Body of pancreas (tissue), 4 donors: ENCODE measurements around the gene CEBPA. TPM values are rescaled to one million over a fixed set of nuclear protein-coding genes. Genes with fewer than 3 reads are reported as not detected.

Source experiments
- ATAC-seq: fragments of 150-250 bp; one replicate; pipeline ENCODE4 v1.9.1; 2016
- DNase-seq, 4 donors: peaks; one replicate each; pipeline ENCODE4 v3.0.0-alpha.2; 2019
- H3K27ac ChIP-seq, 4 donors: fragments of 200-600 bp; sonication (generic); 1 replicate in 3 of 4; 2 replicates in 1 of 4; pipeline versions ENCODE4 v1.5.1 to v1.6.1; 2016 to 2019; ENCODE audit warnings: mild to moderate bottlenecking in 1 of 4, mixed read lengths in 1 of 4, moderate library complexity in 1 of 4
- H3K27me3 ChIP-seq, 2 donors: fragments of 200-600 bp; sonication (generic); one replicate each; pipeline ENCODE4 v1.6.0; 2016; ENCODE audit warnings: mild to moderate bottlenecking in 1 of 2
- H3K36me3 ChIP-seq, 2 donors: fragments of 200-600 bp; sonication (generic); replicated peaks in 1 of 2; 2 replicates each; pipeline ENCODE4 v1.5.1; 2016; ENCODE audit warnings: low read depth in 2 of 2; ENCODE audit not compliant: insufficient read depth in 1 of 2
- H3K4me1 ChIP-seq: fragments of 200-600 bp; sonication (generic); one replicate; pipeline ENCODE4 v1.6.0; 2016
- H3K4me3 ChIP-seq, 2 donors: fragments of 200-600 bp; sonication (generic); 1 replicate in 1 of 2; 2 replicates in 1 of 2; pipeline ENCODE4 v1.5.1; 2016 to 2019
- H3K9me3 ChIP-seq, 3 donors: fragments of 200-600 bp; sonication (generic); 1 replicate in 2 of 3; 2 replicates in 1 of 3; pipeline ENCODE4 v1.5.1; 2016
- CTCF ChIP-seq, 7 experiments: fragments of 450-650 bp in 4 of 7; fragments of 200-600 bp in 3 of 7; sonication (generic) in 3 of 7; IDR thresholded peaks; one replicate each; pipeline ENCODE4 v1.5.1; 2016 to 2019; ENCODE audit warnings: antibody characterized with exemption in 7 of 7
- POLR2A ChIP-seq, 3 donors: fragments of 450-650 bp; IDR thresholded peaks; one replicate each; pipeline ENCODE4 v1.6.1; 2016; ENCODE audit warnings: antibody characterized with exemption in 3 of 3, mild to moderate bottlenecking in 2 of 3
- WGBS, 2 donors: methylation state at CpG; one replicate each; pipeline ENCODE4 v1.1.5; 2017; 5-methylcytosine and 5-hydroxymethylcytosine counted together
- intact Hi-C: fragments of 100-400 bp; cut with DNase I; formaldehyde crosslinking; loops from one replicate; pipeline ENCODE4 v1.15.1; 2023
- total RNA-seq, 2 donors: library from RNA; depleted of rRNA; stranded (reverse); fragments of >200 nt; gene quantifications; one replicate each; pipeline ENCODE4 v1.1.0, GENCODE V29; 2016

CEBPA gene
- total RNA-seq, 2 donors from 2014 or later = 12.5 to 73.2 TPM

GRCh38 chr19:33257828-33258227 lies 44.5 kb downstream of the CEBPA start:
- Histone ChIP-seq H3K9me3 (no peaks in the 10 kb centered on the region), H3K27ac (no peak overlapping the region), H3K36me3 (no peaks in the 10 kb centered on the region), H3K4me3 (no peak overlapping the region), H3K27me3 (no peaks in the 10 kb centered on the region), H3K4me1 (no peaks in the 10 kb centered on the region)
- intact Hi-C loops = no loop called here
- DNase-seq (no peak), ATAC-seq (no peak)
- no peak for TF ChIP-seq CTCF (IDR thresholded peaks at IDR 0.05)
- TF ChIP-seq POLR2A (IDR thresholded peaks at IDR 0.05) = no peak
- 98% methylated on average over 2 of the region's 2 CpGs for WGBS, 2 donors

GRCh38 chr19:33256261-33256660 lies 46.1 kb downstream of the CEBPA start:
- WGBS, 2 donors = 76 to 79% methylated on average over 4 to 7 of the region's 7 CpGs

GRCh38 chr19:33255781-33256180 lies 46.6 kb downstream of the CEBPA start:
- no peaks in the 10 kb centered on the region for H3K4me1 ChIP-seq
- intact Hi-C loops = no loop called here
- H3K27ac ChIP-seq = no peak overlapping the region
- DNase-seq (no peak), ATAC-seq (no peak)
- WGBS, 2 donors = 82 to 89% methylated on average over 4 to 7 of the region's 7 CpGs
- no peaks in the 10 kb centered on the region for H3K27me3 ChIP-seq
- H3K4me3 ChIP-seq = no peak overlapping the region
- no peak for TF ChIP-seq CTCF (IDR thresholded peaks at IDR 0.05)
- TF ChIP-seq POLR2A (IDR thresholded peaks at IDR 0.05) = no peak
- H3K36me3 ChIP-seq = no peaks in the 10 kb centered on the region
- no peaks in the 10 kb centered on the region for H3K9me3 ChIP-seq

More at GRCh38 chr19:33256261-33256660, 46.1 kb downstream of the CEBPA start:
- intact Hi-C loops = no loop called here
- no peaks in the 10 kb centered on the region for H3K27me3 ChIP-seq
- DNase-seq (no peak), ATAC-seq (no peak)
- no peaks in the 10 kb centered on the region for H3K9me3 ChIP-seq
- no peaks in the 10 kb centered on the region for H3K36me3 ChIP-seq
- TF ChIP-seq POLR2A (IDR thresholded peaks at IDR 0.05) = no peak
- no peak for TF ChIP-seq CTCF (IDR thresholded peaks at IDR 0.05)
- H3K4me3 ChIP-seq = no peak overlapping the region
- no peaks in the 10 kb centered on the region for H3K4me1 ChIP-seq
- H3K27ac ChIP-seq = no peak overlapping the region

GRCh38 chr19:33254245-33254824 lies 48.0 kb downstream of the CEBPA start:
- Histone ChIP-seq H3K36me3 (no peaks in the 10 kb centered on the region), H3K27ac (no peak overlapping the region), H3K9me3 (no peaks in the 10 kb centered on the region), H3K4me1 (no peaks in the 10 kb centered on the region), H3K27me3 (no peaks in the 10 kb centered on the region), H3K4me3 (no peak overlapping the region)
- intact Hi-C loops = no loop called here
- TF ChIP-seq POLR2A (IDR thresholded peaks at IDR 0.05) (no peak), CTCF (IDR thresholded peaks at IDR 0.05) (no peak)
- ATAC-seq = no peak
- DNase-seq = no peak
- WGBS, 2 donors = 70% methylated on average over 13 of the region's 13 CpGs; no CpG with 5 or more reads in 1 of the 2 donors

GRCh38 chr19:33252971-33253370 lies 49.4 kb downstream of the CEBPA start:
- intact Hi-C loops = no loop called here
- Histone ChIP-seq H3K4me1 (no peaks in the 10 kb centered on the region), H3K4me3 (no peak overlapping the region), H3K36me3 (no peaks in the 10 kb centered on the region), H3K27me3 (no peaks in the 10 kb centered on the region), H3K27ac (no peak overlapping the region), H3K9me3 (no peaks in the 10 kb centered on the region)
- TF ChIP-seq POLR2A (IDR thresholded peaks at IDR 0.05) (no peak), CTCF (IDR thresholded peaks at IDR 0.05) (no peak)
- ATAC-seq (no peak), DNase-seq (peak in 1 of 4 donors; percentile 28)
- 81 to 84% methylated on average over 5 to 8 of the region's 8 CpGs for WGBS, 2 donors
